NCI-H2196 treated with DMSO at 0.1 percent for 48 hours (cell line): Measurements from ENCODE around the gene UBL7.

Experiments
- DNase-seq: peaks from one replicate; lab custom pipeline; 2025; ENCODE audit not compliant: unreplicated experiment; lab: John Stamatoyannopoulos, UW

Gene UBL7

GRCh38 chr15:74424901-74425528 lies 35.9 kb downstream of the UBL7 start:
- DNase-seq, result no peak

GRCh38 chr15:74423431-74424257 lies 37.3 kb downstream of the UBL7 start:
- DNase-seq, result no peak

- DNase-seq, result no peak
These were observed 38.1 kb downstream of the UBL7 start for GRCh38 chr15:74422652-74423430.

GRCh38 chr15:74422265-74422651 lies 38.7 kb downstream of the UBL7 start:
- no peak for DNase-seq

GRCh38 chr15:74421302-74422245 lies 39.4 kb downstream of the UBL7 start:
- DNase-seq, result no peak

- no peak for DNase-seq
These were observed 40.6 kb downstream of the UBL7 start for GRCh38 chr15:74420193-74420905.

GRCh38 chr15:74419432-74419831 lies 41.5 kb downstream of the UBL7 start:
- no peak for DNase-seq

GRCh38 chr15:74418575-74419338 lies 42.2 kb downstream of the UBL7 start:
- no peak for DNase-seq

- DNase-seq, result no peak
These were observed 43.3 kb downstream of the UBL7 start for GRCh38 chr15:74417670-74418069.

- no peak for DNase-seq
These were observed 43.7 kb downstream of the UBL7 start for GRCh38 chr15:74417225-74417624.

- DNase-seq, result no peak
These were observed 44.7 kb downstream of the UBL7 start for GRCh38 chr15:74415966-74416916.

- DNase-seq, result no peak
These were observed 46.2 kb downstream of the UBL7 start for GRCh38 chr15:74414603-74415338.

GRCh38 chr15:74414081-74414580 lies 46.8 kb downstream of the UBL7 start:
- DNase-seq, result no peak

- DNase-seq, result no peak
These were observed 47.4 kb downstream of the UBL7 start for GRCh38 chr15:74413350-74414080.

GRCh38 chr15:74412159-74412558 lies 48.8 kb downstream of the UBL7 start:
- DNase-seq, result no peak

- DNase-seq, result no peak
These were observed 49.3 kb downstream of the UBL7 start for GRCh38 chr15:74411686-74412085.

- no peak for DNase-seq
These were observed 50.5 kb downstream of the UBL7 start for GRCh38 chr15:74410502-74410901.
